ENCODE results near the gene GAREM1. TPM values are rescaled to one million over a fixed set of nuclear protein-coding genes. Genes with fewer than 3 reads are reported as not detected.
"Not testable (repeated sequence)": the region's sequence is repeated elsewhere in the genome, so short reads cannot be mapped to it uniquely, and the experiment has no call there.

The GAREM1 gene
- total and polyA plus RNA-seq, 8 donors, result 2.9 to 55.9 (median 13.5) TPM

DNA sequence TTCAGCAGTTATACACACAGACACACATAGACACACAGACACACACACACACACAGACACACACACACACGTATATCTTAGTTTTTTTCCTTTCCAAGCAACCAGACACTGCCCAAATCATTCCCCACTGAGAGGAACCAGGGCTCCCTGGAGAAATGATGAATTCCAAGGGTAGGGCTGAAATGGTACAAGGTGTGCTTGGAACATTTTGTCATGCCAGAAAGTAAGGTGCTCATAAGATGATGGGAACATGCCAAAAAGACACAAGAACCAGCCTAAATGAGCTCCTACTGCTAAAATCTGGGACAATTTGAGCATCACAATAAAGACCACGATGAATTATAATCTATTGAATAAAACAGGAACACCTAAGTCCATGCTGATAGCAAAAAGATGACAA lies 177.6 kb downstream of the GAREM1 start:
- intact Hi-C loops (cut with DNase I), result no loop called here
- Histone ChIP-seq H3K36me3 (no peaks in the 10 kb centered on the region), H3K27me3 (no peaks in the 10 kb centered on the region), H3K9me3 (no peaks in the 10 kb centered on the region), H3K27ac (no peak overlapping the region), H3K4me3 (no peak overlapping the region), H3K4me1 (peaks cover 1 to 6% (median 4%) of the 10 kb centered on the region in 3 donors)
- FAIRE-seq (no peak), ATAC-seq (no peak), DNase-seq (no peak)
- no peak for TF ChIP-seq CTCF (IDR thresholded peaks at IDR 0.05)
- 83 to 87% methylated on average over 2 of the region's 2 CpGs for WGBS, 2 donors

GRCh38 chr18:32291623-32292022 lies 179.1 kb downstream of the GAREM1 start:
- 78 to 96% methylated on average over 3 of the region's 3 CpGs for WGBS, 2 donors
- intact Hi-C loops (cut with DNase I); ATAC-seq; H3K9me3 ChIP-seq; FAIRE-seq; H3K4me1 ChIP-seq; H3K27me3 ChIP-seq; H3K4me3 ChIP-seq; DNase-seq; H3K27ac ChIP-seq: not testable (repeated sequence)
- H3K36me3 ChIP-seq, result peaks cover 0 to 13% (median 0%) of the 10 kb centered on the region in 3 donors

DNA sequence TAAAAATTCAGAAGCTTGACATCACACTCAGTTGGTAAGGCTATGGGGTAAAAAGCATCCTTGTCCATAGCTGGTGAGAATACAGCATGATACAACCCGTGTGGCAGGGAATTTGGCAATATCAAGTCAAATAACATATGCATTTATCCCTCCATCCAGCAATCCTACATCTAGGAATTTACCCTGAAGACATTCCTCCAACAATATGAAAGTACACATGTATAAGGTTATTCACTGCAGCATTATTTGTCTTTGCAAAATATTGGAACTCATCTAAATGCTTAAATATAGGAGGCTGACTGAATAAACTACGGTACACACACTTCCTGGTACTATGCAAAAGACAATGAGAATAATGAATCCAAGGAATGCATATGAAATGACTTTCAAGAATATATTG lies 179.9 kb downstream of the GAREM1 start:
- no peak for FAIRE-seq
- H3K9me3 ChIP-seq, result no peaks in the 10 kb centered on the region
- no peaks in the 10 kb centered on the region for H3K27me3 ChIP-seq
- peaks cover 0 to 18% (median 0%) of the 10 kb centered on the region in 3 donors for H3K36me3 ChIP-seq
- WGBS, 2 donors, result 70 to 81% methylated on average over 2 of the region's 2 CpGs
- ATAC-seq, result no peak
- DNase-seq, result no peak
- no peak for TF ChIP-seq CTCF (IDR thresholded peaks at IDR 0.05)
- no peak overlapping the region for H3K4me3 ChIP-seq
- intact Hi-C loops (cut with DNase I), result no loop called here
- H3K4me1 ChIP-seq, result no peaks in the 10 kb centered on the region
- no peak overlapping the region for H3K27ac ChIP-seq

- H3K27ac ChIP-seq, result no peak overlapping the region
- H3K36me3 ChIP-seq, result peaks cover 0 to 27% (median 0%) of the 10 kb centered on the region in 3 donors
- H3K9me3 ChIP-seq, result no peaks in the 10 kb centered on the region
- DNase-seq, result peak in 3 of 6 donors; percentile 32 to 55 (median 50)
- intact Hi-C loops (cut with DNase I), result no loop called here
- H3K4me3 ChIP-seq, result no peak overlapping the region
- FAIRE-seq, result peak; percentile 85
- peak in 3 of 4 donors; percentile 39 to 60 (median 59) for TF ChIP-seq CTCF (IDR thresholded peaks at IDR 0.05)
- no peaks in the 10 kb centered on the region for H3K27me3 ChIP-seq
- WGBS, 2 donors, result 21 to 32% methylated on average over 1 of the region's 1 CpG
- H3K4me1 ChIP-seq, result no peaks in the 10 kb centered on the region
- peak; percentile 55 to 99 (median 88) for ATAC-seq
These were observed 181.1 kb downstream of the GAREM1 start for GRCh38 chr18:32289483-32290075.

- H3K27ac ChIP-seq, result no peak overlapping the region
These were observed 182.8 kb downstream of the GAREM1 start for GRCh38 chr18:32287873-32288272.

More at GRCh38 chr18:32287873-32288272, 182.8 kb downstream of the GAREM1 start:
- FAIRE-seq, result no peak
- H3K9me3 ChIP-seq, result no peaks in the 10 kb centered on the region
- no peaks in the 10 kb centered on the region for H3K27me3 ChIP-seq
- no peak for DNase-seq
- no peak for TF ChIP-seq CTCF (IDR thresholded peaks at IDR 0.05)
- no peaks in the 10 kb centered on the region for H3K4me1 ChIP-seq
- WGBS, 2 donors, result 94 to 96% methylated on average over 9 of the region's 9 CpGs
- intact Hi-C loops (cut with DNase I), result no loop called here
- ATAC-seq, result no peak
- peaks cover 0 to 27% (median 0%) of the 10 kb centered on the region in 3 donors for H3K36me3 ChIP-seq
- H3K4me3 ChIP-seq, result no peak overlapping the region
